ENCODE measurements around the gene GPR37L1. TPM values are rescaled to one million over a fixed set of nuclear protein-coding genes. Genes with fewer than 3 reads are reported as not detected.
"Not testable (repeated sequence)": the region's sequence is repeated elsewhere in the genome, so short reads cannot be mapped to it uniquely, and the experiment has no call there.

GPR37L1 gene
- polyA plus RNA-seq, 2 donors, result 0.05 to 0.10 TPM

DNA sequence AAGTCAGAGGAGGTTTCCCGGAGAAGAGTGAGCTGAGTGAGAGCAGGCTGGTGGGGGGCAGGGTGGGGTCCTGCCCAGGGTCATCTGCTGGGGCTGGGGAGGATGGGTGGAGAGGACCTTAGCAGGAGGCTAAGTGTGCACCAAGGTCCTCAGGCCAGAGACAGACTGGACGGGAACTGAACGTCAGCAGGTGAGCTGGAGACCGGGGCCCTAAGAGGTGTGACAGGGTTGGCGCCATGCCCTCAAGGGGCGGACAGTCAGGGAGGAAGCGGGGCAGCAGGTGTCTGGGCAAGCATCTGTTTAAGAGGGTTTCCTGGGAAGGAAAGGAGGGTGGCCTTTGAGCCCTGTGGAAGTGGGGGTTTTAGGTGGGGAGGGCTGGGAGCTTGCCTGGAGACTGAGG, 51.3 kb downstream of the GPR37L1 start:
- H3K27ac ChIP-seq (ENCODE audit: low read depth in 2 of 2, low read length in 1 of 2), result no peak overlapping the region
- H3K4me1 ChIP-seq (ENCODE audit: control insufficient read depth in 2 of 2, insufficient read depth in 2 of 2, low read length in 1 of 2), result no peaks in the 10 kb centered on the region
- H3K9me3 ChIP-seq (ENCODE audit: control insufficient read depth in 2 of 2, insufficient read depth in 1 of 2, low read depth in 1 of 2, low read length in 1 of 2), result no peaks in the 10 kb centered on the region
- 78 to 93% methylated on average over 7 of the region's 7 CpGs for WGBS, 2 donors
- no peak overlapping the region for H3K4me3 ChIP-seq (ENCODE audit: low read depth in 1 of 2, low read length in 2 of 2)
- no peaks in the 10 kb centered on the region for H3K27me3 ChIP-seq (ENCODE audit: control insufficient read depth in 1 of 2, insufficient read depth in 2 of 2, low read length in 2 of 2)
- no peaks in the 10 kb centered on the region for H3K36me3 ChIP-seq (ENCODE audit: control insufficient read depth in 2 of 2, insufficient read depth in 2 of 2, low read length in 1 of 2)

DNA sequence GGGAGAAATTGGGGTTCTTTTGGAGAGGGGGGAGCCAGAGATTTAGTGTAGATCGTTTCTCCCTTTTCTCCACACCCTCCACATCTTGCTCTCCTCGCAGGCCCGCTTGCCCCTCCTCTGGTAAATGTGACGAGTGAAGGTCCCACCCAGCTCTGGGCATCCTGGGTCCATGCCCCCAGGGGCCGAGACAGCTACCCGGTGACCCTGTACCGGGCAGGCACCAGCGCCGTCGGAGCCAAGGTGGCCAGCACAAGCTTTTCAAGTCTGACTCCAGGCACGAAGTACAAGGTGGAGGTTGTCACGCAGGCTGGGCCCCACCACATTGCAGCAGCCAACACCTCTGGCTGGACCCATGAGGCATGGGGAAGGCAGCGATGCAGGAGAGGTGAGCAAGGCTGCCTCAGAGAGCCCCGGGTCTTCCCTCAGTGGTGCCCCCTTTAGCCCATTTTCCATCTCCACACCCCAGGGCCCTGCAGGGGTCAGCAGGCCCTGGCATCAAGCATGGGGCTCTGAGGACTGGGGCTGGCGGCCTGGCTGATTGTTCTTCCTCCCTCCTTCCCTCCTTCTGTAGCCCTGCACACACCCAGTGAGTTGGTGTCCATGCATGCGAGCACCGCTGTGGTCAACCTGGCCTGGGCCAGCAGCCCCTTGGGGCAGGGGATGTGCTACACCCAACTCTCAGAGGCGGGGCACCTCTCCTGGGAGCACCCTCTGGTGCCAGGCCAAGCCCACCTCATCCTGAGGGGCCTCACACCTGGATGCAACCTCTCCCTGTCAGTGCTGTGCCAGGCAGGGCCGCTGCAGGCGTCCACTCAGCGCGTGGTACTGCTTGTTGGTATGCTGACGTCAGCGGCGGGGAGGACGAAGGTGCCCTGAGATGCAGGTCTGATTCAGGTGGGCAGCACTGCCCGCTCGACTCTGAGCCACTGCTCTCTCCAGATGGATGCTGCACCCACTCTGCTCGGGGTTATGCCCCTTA, 54.5 kb downstream of the GPR37L1 start:
- no peaks in the 10 kb centered on the region for H3K9me3 ChIP-seq (ENCODE audit: control insufficient read depth in 2 of 2, insufficient read depth in 1 of 2, low read depth in 1 of 2, low read length in 1 of 2)
- 89 to 92% methylated on average over 28 to 29 of the region's 29 CpGs for WGBS, 2 donors

DNA sequence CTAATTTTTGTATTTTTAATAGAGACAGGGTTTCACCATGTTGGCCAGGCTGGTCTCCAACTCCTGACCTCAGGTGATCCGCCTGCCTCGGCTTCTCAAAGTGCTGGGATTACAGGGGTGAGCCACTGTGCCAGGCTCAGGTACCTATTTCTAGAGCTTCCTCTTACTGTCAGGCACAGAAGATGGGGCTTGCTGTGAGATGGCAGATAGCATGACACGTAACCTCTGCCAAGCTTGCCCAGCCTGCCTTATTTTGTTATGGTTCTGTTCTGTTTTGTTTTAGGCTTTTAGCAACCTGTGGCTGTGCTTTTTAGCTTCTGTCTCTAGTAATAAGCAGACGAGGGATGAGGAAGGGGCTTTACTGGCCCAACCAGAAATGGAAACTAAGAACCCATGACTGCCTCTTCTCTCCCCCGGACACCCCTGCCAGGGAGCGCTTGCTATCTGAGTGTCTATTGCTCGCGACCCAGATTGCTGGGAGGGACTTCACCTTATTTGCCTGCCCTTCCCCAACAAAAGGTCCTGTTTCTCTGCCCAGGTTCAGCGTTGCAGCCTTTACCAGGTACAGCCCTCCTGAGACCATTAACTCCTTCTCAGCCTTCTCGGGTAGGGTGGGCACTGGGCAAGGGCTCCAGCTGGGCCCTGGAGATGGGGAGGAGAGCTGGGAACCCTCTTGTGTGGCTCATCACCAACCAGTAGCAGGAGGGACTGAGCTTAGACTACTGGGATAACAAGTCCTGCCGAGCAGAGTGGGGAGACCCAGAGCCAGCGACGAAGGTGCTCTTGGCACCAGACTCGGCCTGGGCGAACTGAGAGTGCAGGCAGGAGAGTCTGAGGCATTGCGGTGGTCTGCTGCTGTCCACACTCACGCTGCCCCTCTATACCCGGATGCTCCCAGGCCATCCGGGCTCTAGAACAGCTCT, 57.4 kb downstream of the GPR37L1 start:
- Histone ChIP-seq H3K4me3 (ENCODE audit: low read depth in 1 of 2, low read length in 2 of 2) (no peak overlapping the region), H3K27ac (ENCODE audit: low read depth in 2 of 2, low read length in 1 of 2) (no peak overlapping the region), H3K9me3 (ENCODE audit: control insufficient read depth in 2 of 2, insufficient read depth in 1 of 2, low read depth in 1 of 2, low read length in 1 of 2) (no peaks in the 10 kb centered on the region), H3K4me1 (ENCODE audit: control insufficient read depth in 2 of 2, insufficient read depth in 2 of 2, low read length in 1 of 2) (no peaks in the 10 kb centered on the region), H3K27me3 (ENCODE audit: control insufficient read depth in 1 of 2, insufficient read depth in 2 of 2, low read length in 2 of 2) (no peaks in the 10 kb centered on the region), H3K36me3 (ENCODE audit: control insufficient read depth in 2 of 2, insufficient read depth in 2 of 2, low read length in 1 of 2) (no peaks in the 10 kb centered on the region)
- WGBS, 2 donors, result 71 to 80% methylated on average over 19 of the region's 19 CpGs

More for the DNA sequence above, 54.5 kb downstream of the GPR37L1 start:
- Histone ChIP-seq H3K27me3 (ENCODE audit: control insufficient read depth in 1 of 2, insufficient read depth in 2 of 2, low read length in 2 of 2) (no peaks in the 10 kb centered on the region), H3K4me3 (ENCODE audit: low read depth in 1 of 2, low read length in 2 of 2) (no peak overlapping the region), H3K36me3 (ENCODE audit: control insufficient read depth in 2 of 2, insufficient read depth in 2 of 2, low read length in 1 of 2) (no peaks in the 10 kb centered on the region), H3K27ac (ENCODE audit: low read depth in 2 of 2, low read length in 1 of 2) (no peak overlapping the region), H3K4me1 (ENCODE audit: control insufficient read depth in 2 of 2, insufficient read depth in 2 of 2, low read length in 1 of 2) (no peaks in the 10 kb centered on the region)

DNA sequence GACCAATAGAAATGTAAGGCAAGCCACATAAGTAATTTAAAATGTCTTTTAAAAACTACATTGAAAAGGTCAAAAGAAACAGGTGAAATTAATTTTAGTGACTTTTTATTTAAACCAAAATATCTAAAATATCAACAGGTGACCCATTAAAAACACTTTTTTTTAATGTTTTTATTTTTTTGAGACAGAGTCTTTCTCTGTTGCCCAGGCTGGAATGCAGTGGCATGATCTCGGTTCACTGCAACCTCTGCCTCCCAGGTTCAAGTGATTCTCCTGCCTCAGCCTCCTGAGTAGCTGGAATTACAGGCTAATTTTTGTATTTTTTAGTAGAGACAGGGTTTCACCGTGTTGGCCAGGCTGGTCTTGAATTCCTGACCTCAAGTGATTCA, 58.0 kb downstream of the GPR37L1 start:
- H3K36me3 ChIP-seq (ENCODE audit: control insufficient read depth in 2 of 2, insufficient read depth in 2 of 2, low read length in 1 of 2); H3K4me3 ChIP-seq (ENCODE audit: low read depth in 1 of 2, low read length in 2 of 2); H3K4me1 ChIP-seq (ENCODE audit: control insufficient read depth in 2 of 2, insufficient read depth in 2 of 2, low read length in 1 of 2); H3K9me3 ChIP-seq (ENCODE audit: control insufficient read depth in 2 of 2, insufficient read depth in 1 of 2, low read depth in 1 of 2, low read length in 1 of 2); H3K27me3 ChIP-seq (ENCODE audit: control insufficient read depth in 1 of 2, insufficient read depth in 2 of 2, low read length in 2 of 2); H3K27ac ChIP-seq (ENCODE audit: low read depth in 2 of 2, low read length in 1 of 2): not testable (repeated sequence)
- 57 to 65% methylated on average over 2 of the region's 2 CpGs for WGBS, 2 donors

DNA sequence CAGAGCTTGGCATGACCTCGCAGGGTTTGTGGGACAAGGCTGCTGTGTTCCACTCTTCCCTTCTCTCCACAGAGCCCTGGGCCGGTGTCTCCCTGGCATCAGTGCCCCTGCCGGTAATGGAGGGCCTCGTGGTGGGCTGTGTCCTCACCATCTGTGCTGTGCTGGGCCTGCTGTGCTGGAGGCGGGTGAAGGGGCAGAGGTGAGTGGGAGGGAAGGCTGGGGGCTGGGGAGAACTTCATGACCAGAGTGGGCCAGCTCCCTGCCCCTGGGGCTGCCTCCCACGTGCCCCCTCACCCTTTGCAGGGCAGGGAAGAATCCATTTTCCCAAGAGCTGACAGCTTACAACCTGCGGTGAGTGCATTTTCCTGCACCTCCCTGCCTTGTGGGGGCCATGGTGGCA, 58.9 kb downstream of the GPR37L1 start:
- no peaks in the 10 kb centered on the region for H3K27me3 ChIP-seq (ENCODE audit: control insufficient read depth in 1 of 2, insufficient read depth in 2 of 2, low read length in 2 of 2)
- 83 to 84% methylated on average over 7 of the region's 7 CpGs for WGBS, 2 donors

DNA sequence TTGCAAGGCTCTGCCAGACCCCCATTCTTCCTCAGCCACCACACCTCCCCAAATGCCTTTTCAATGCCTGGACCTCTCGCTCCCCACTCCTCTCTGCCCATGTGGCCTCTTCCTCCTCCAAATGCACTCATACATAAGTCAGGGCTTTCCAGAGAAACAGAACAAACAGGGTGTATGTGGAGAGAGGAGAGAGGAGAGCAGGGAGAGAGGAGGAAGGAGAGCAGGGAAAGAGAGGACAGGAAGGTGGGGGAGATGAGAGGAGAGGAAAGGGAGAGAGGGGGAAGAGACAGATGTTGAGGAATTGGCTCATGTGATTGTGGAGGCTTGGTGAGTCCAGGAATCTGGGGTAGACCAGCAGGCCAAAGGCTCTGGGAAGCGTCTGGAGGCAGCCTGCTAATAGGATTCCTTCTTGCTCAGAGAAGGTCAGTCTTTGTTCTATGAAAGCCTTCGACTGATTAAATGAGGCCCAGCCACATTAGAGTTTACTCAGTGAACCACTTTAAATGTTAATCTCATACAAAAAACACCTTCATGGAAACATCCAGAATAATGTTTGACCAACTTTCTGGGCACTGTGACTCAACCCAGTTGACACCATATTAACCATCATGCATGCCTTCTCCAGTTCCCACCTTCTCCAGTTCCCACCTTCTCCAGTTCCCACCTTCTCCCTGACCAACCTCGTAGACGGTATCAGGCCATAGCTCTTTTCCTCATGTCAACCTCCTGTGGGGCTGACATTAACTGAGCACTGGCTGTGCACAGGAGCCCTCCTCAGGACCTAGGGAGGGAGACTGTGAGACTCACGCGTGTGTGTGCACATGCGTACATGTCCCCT, 59.5 kb downstream of the GPR37L1 start:
- WGBS, 2 donors, result 87 to 88% methylated on average over 8 of the region's 8 CpGs
- Histone ChIP-seq H3K27ac (ENCODE audit: low read depth in 2 of 2, low read length in 1 of 2) (no peak overlapping the region), H3K9me3 (ENCODE audit: control insufficient read depth in 2 of 2, insufficient read depth in 1 of 2, low read depth in 1 of 2, low read length in 1 of 2) (no peaks in the 10 kb centered on the region), H3K4me3 (ENCODE audit: low read depth in 1 of 2, low read length in 2 of 2) (no peak overlapping the region), H3K36me3 (ENCODE audit: control insufficient read depth in 2 of 2, insufficient read depth in 2 of 2, low read length in 1 of 2) (no peaks in the 10 kb centered on the region), H3K27me3 (ENCODE audit: control insufficient read depth in 1 of 2, insufficient read depth in 2 of 2, low read length in 2 of 2) (no peaks in the 10 kb centered on the region), H3K4me1 (ENCODE audit: control insufficient read depth in 2 of 2, insufficient read depth in 2 of 2, low read length in 1 of 2) (no peaks in the 10 kb centered on the region)

More for the DNA sequence above, 58.9 kb downstream of the GPR37L1 start:
- Histone ChIP-seq H3K27ac (ENCODE audit: low read depth in 2 of 2, low read length in 1 of 2) (no peak overlapping the region), H3K36me3 (ENCODE audit: control insufficient read depth in 2 of 2, insufficient read depth in 2 of 2, low read length in 1 of 2) (no peaks in the 10 kb centered on the region), H3K4me1 (ENCODE audit: control insufficient read depth in 2 of 2, insufficient read depth in 2 of 2, low read length in 1 of 2) (no peaks in the 10 kb centered on the region), H3K4me3 (ENCODE audit: low read depth in 1 of 2, low read length in 2 of 2) (no peak overlapping the region), H3K9me3 (ENCODE audit: control insufficient read depth in 2 of 2, insufficient read depth in 1 of 2, low read depth in 1 of 2, low read length in 1 of 2) (no peaks in the 10 kb centered on the region)

Other genes with a start within 250 kb of the GPR37L1 start
- gene SHISA4, start 234.0 kb upstream of the GPR37L1 start, polyA plus RNA-seq, result 1 to 10 TPM; 2.3 to 3.7 TPM
- 10 to 100 TPM; 30.2 to 60.4 TPM for gene LMOD1, start 176.4 kb upstream of the GPR37L1 start, polyA plus RNA-seq
- gene TIMM17A, start 167.4 kb upstream of the GPR37L1 start, polyA plus RNA-seq, result 10 to 100 TPM; 21.7 to 37.4 TPM
- gene RNPEP, start 140.3 kb upstream of the GPR37L1 start, polyA plus RNA-seq, result 10 to 100 TPM; 45.3 to 52.3 TPM
- gene ELF3, start 112.3 kb upstream of the GPR37L1 start, polyA plus RNA-seq, result 100 to 1,000 TPM; 440 to 749 TPM
- gene ARL8A, start 21.8 kb downstream of the GPR37L1 start, polyA plus RNA-seq, result 10 to 100 TPM; 18.3 to 18.6 TPM
- 1 to 10 TPM; 1.6 to 1.9 TPM for gene PTPN7, start 37.7 kb downstream of the GPR37L1 start, polyA plus RNA-seq
- gene LGR6, start 70.9 kb downstream of the GPR37L1 start, polyA plus RNA-seq, result 1 to 10 TPM; 4.2 to 6.3 TPM
- 10 to 100 TPM; 10.6 to 19.8 TPM for gene UBE2T, start 219.0 kb downstream of the GPR37L1 start, polyA plus RNA-seq
- 10 to 100 TPM in 1 of 2 donors, 1 to 10 TPM in 1; 7.5 to 14.7 TPM for gene PPP1R12B, start 225.8 kb downstream of the GPR37L1 start, polyA plus RNA-seq